Measurements from ENCODE around the gene NDUFAF5. TPM values are rescaled to one million over a fixed set of nuclear protein-coding genes. Genes with fewer than 3 reads are reported as not detected.

NDUFAF5 gene
- polyA plus RNA-seq, 1 experiment, result 6.3 TPM

- POLR2A ChIA-PET, result no interaction called here
- CTCF ChIA-PET, result interaction anchor here (0.6 to 2.2 kb wide), 2 partner anchors 10 to 11 kb away, joined by 3 to 8 read pairs; no protein-coding TSS in a partner anchor
- H3K4me3 ChIP-seq (ENCODE audit: low read depth, low read length), result no peak overlapping the region
- H3K36me3 ChIP-seq (ENCODE audit: control insufficient read depth, insufficient read depth, low read length), result peaks cover 15% of the 10 kb centered on the region
- no peak for DNase-seq (ENCODE audit: low read depth)
- TF ChIP-seq CTCF (IDR thresholded peaks at IDR 0.05; ENCODE audit: insufficient read depth, low read depth, low read length), result no peak
- no peaks in the 10 kb centered on the region for H3K27me3 ChIP-seq (ENCODE audit: control insufficient read depth, insufficient read depth, low read length)
Observed at GRCh38 chr20:13810446-13810845, 25.6 kb downstream of the NDUFAF5 start.

- no peak for TF ChIP-seq CTCF (IDR thresholded peaks at IDR 0.05; ENCODE audit: insufficient read depth, low read depth, low read length)
- peaks cover 16% of the 10 kb centered on the region for H3K36me3 ChIP-seq (ENCODE audit: control insufficient read depth, insufficient read depth, low read length)
- H3K27me3 ChIP-seq (ENCODE audit: control insufficient read depth, insufficient read depth, low read length), result no peaks in the 10 kb centered on the region
- DNase-seq (ENCODE audit: low read depth), result no peak
- no peak overlapping the region for H3K4me3 ChIP-seq (ENCODE audit: low read depth, low read length)
- POLR2A ChIA-PET, result no interaction called here
- CTCF ChIA-PET, result interaction anchor here (0.8 to 1.7 kb wide), 2 partner anchors 9 to 15 kb away, joined by 4 read pairs; no protein-coding TSS in a partner anchor
Observed at GRCh38 chr20:13813910-13814309, 29.1 kb downstream of the NDUFAF5 start.

GRCh38 chr20:13814672-13815071 is 29.8 kb downstream of the NDUFAF5 start:
- POLR2A ChIA-PET, result no interaction called here
- no peak overlapping the region for H3K4me3 ChIP-seq (ENCODE audit: low read depth, low read length)
- peaks cover 16% of the 10 kb centered on the region for H3K36me3 ChIP-seq (ENCODE audit: control insufficient read depth, insufficient read depth, low read length)

GRCh38 chr20:13816757-13817156 is 31.9 kb downstream of the NDUFAF5 start:
- Histone ChIP-seq H3K27me3 (ENCODE audit: control insufficient read depth, insufficient read depth, low read length) (no peaks in the 10 kb centered on the region), H3K4me3 (ENCODE audit: low read depth, low read length) (no peak overlapping the region), H3K36me3 (ENCODE audit: control insufficient read depth, insufficient read depth, low read length) (peaks cover 12% of the 10 kb centered on the region)
- no peak for TF ChIP-seq CTCF (IDR thresholded peaks at IDR 0.05; ENCODE audit: insufficient read depth, low read depth, low read length)
- CTCF ChIA-PET, result interaction anchor here (1.5 to 8.1 kb wide), 3 partner anchors 11 to 238 kb away, joined by 4 to 61 read pairs (median 7); no protein-coding TSS in a partner anchor
- POLR2A ChIA-PET, result no interaction called here
- no peak for DNase-seq (ENCODE audit: low read depth)

More at GRCh38 chr20:13814672-13815071, 29.8 kb downstream of the NDUFAF5 start:
- no peaks in the 10 kb centered on the region for H3K27me3 ChIP-seq (ENCODE audit: control insufficient read depth, insufficient read depth, low read length)
- DNase-seq (ENCODE audit: low read depth), result no peak
- no peak for TF ChIP-seq CTCF (IDR thresholded peaks at IDR 0.05; ENCODE audit: insufficient read depth, low read depth, low read length)
- CTCF ChIA-PET, result interaction anchor here (0.7 kb wide), 1 partner anchor 9 kb away, joined by 4 read pairs; no protein-coding TSS in a partner anchor

- CTCF ChIA-PET, result interaction anchor here (2.0 to 8.1 kb wide), 2 partner anchors 29 to 237 kb away, joined by 7 to 61 read pairs; no protein-coding TSS in a partner anchor
- no peaks in the 10 kb centered on the region for H3K27me3 ChIP-seq (ENCODE audit: control insufficient read depth, insufficient read depth, low read length)
- no peak for DNase-seq (ENCODE audit: low read depth)
- TF ChIP-seq CTCF (IDR thresholded peaks at IDR 0.05; ENCODE audit: insufficient read depth, low read depth, low read length), result no peak
- POLR2A ChIA-PET, result no interaction called here
- H3K36me3 ChIP-seq (ENCODE audit: control insufficient read depth, insufficient read depth, low read length), result peaks cover 8% of the 10 kb centered on the region
- no peak overlapping the region for H3K4me3 ChIP-seq (ENCODE audit: low read depth, low read length)
Observed at GRCh38 chr20:13817342-13817741, 32.5 kb downstream of the NDUFAF5 start.

Data from BJ (cell line).